Measurements from ENCODE around the gene CD247. TPM values are rescaled to one million over a fixed set of nuclear protein-coding genes. Genes with fewer than 3 reads are reported as not detected.

The CD247 gene
- total and polyA plus RNA-seq, 3 donors from 2014 or later: 0.47 to 2.5 (median 1.1) TPM

DNA sequence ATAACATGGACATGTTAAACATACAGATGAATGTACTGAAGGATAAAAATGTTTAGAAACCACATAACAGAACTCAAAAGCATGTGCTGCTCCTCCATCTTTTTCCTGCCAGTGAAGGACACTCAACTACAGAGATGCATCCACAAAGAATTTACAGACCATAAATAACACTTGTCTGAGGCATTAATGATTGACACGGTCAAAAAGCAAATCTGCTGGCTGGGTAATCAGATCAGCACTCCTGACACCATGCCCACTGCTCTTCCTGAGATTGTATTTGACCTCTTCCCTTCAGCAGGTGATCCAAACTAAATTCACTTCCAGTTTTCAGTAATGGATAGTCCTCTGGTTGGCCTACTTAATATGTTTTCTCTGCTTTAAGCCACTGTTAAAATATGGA, 28.6 kb upstream of the CD247 start:
- WGBS, 2 donors: 93 to 94% methylated on average over 1 of the region's 1 CpG
- no peak overlapping the region for H3K4me3 ChIP-seq
- no peak overlapping the region for H3K27ac ChIP-seq
- no peaks in the 10 kb centered on the region for H3K27me3 ChIP-seq
- peaks cover 12% of the 10 kb centered on the region for H3K4me1 ChIP-seq
- intact Hi-C loops (cut with DNase I; ENCODE audit: low total_unique reads): no loop called here
- H3K9me3 ChIP-seq: no peaks in the 10 kb centered on the region
- no peaks in the 10 kb centered on the region for H3K36me3 ChIP-seq (ENCODE audit: low read depth, missing control alignments)
- no peak for DNase-seq
- no peak for TF ChIP-seq POLR2A (IDR thresholded peaks at IDR 0.05)
- TF ChIP-seq, protein P1, sequence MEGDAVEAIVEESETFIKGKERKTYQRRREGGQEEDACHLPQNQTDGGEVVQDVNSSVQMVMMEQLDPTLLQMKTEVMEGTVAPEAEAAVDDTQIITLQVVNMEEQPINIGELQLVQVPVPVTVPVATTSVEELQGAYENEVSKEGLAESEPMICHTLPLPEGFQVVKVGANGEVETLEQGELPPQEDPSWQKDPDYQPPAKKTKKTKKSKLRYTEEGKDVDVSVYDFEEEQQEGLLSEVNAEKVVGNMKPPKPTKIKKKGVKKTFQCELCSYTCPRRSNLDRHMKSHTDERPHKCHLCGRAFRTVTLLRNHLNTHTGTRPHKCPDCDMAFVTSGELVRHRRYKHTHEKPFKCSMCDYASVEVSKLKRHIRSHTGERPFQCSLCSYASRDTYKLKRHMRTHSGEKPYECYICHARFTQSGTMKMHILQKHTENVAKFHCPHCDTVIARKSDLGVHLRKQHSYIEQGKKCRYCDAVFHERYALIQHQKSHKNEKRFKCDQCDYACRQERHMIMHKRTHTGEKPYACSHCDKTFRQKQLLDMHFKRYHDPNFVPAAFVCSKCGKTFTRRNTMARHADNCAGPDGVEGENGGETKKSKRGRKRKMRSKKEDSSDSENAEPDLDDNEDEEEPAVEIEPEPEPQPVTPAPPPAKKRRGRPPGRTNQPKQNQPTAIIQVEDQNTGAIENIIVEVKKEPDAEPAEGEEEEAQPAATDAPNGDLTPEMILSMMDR (IDR thresholded peaks at IDR 0.05): no peak

DNA sequence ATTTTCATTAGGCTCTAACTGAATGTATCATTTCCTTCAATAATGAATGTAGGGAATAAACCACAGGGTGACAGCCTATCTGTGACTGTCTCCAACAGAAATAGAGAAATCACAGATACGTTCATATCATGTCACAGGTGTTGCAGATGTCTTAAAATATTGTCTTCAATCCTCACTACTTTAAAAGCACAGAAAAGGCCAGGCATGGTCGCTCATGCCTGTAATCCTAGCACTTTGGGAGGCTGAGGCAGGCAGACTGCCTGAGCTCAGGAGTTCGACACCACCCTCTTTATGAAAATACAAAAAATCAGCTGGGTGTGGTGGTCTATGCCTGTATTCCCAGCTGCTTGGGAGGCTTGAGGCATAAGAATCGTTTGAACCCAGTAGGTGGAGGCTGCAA, 27.0 kb upstream of the CD247 start:
- intact Hi-C loops (cut with DNase I; ENCODE audit: low total_unique reads): no loop called here
- Histone ChIP-seq H3K4me3 (no peak overlapping the region), H3K27ac (no peak overlapping the region), H3K9me3 (no peaks in the 10 kb centered on the region), H3K36me3 (ENCODE audit: low read depth, missing control alignments) (no peaks in the 10 kb centered on the region), H3K4me1 (peaks cover 12% of the 10 kb centered on the region), H3K27me3 (no peaks in the 10 kb centered on the region)
- WGBS, 2 donors: 81 to 87% methylated on average over 4 of the region's 4 CpGs
- no peak for DNase-seq
- no peak for TF ChIP-seq POLR2A (IDR thresholded peaks at IDR 0.05)
- TF ChIP-seq, protein P1 (IDR thresholded peaks at IDR 0.05): no peak

DNA sequence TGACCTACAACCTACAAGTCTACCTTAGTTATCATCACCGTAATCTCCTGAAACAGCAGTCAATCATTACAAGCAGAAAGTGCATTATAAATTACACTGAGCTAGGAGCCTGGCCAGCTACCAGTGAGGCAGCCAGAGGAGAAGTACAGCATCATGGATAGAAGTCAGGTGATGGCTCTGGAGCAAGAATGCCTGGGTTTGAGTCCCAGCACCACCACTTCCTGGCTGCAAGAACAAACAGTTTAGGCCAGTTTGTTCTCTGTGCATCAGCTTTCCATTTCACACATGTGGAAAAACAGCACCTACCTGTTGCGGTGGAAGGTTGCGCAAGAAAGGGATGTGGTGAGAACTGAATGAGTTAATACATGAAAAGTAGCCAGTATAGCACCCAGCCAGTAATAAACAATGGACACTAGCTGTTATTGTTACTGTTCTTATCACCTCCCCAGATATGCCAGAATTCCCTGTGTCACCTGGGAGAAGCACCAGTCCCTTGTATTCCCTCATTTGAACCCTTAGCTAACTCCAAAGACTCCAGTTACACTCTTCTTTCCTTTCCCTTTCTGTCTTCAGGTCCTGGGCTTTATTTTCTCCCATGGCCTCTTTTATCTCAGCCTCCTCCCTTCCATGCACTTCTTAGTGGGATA, 26.2 kb upstream of the CD247 start:
- WGBS, 2 donors: 70 to 98% methylated on average over 3 of the region's 3 CpGs
- Histone ChIP-seq H3K4me3 (no peak overlapping the region), H3K36me3 (ENCODE audit: low read depth, missing control alignments) (no peaks in the 10 kb centered on the region), H3K27ac (no peak overlapping the region), H3K4me1 (peaks cover 8% of the 10 kb centered on the region), H3K27me3 (no peaks in the 10 kb centered on the region), H3K9me3 (no peaks in the 10 kb centered on the region)
- DNase-seq: no peak
- intact Hi-C loops (cut with DNase I; ENCODE audit: low total_unique reads): no loop called here
- no peak for TF ChIP-seq POLR2A (IDR thresholded peaks at IDR 0.05)
- TF ChIP-seq, protein P1 (IDR thresholded peaks at IDR 0.05): no peak

DNA sequence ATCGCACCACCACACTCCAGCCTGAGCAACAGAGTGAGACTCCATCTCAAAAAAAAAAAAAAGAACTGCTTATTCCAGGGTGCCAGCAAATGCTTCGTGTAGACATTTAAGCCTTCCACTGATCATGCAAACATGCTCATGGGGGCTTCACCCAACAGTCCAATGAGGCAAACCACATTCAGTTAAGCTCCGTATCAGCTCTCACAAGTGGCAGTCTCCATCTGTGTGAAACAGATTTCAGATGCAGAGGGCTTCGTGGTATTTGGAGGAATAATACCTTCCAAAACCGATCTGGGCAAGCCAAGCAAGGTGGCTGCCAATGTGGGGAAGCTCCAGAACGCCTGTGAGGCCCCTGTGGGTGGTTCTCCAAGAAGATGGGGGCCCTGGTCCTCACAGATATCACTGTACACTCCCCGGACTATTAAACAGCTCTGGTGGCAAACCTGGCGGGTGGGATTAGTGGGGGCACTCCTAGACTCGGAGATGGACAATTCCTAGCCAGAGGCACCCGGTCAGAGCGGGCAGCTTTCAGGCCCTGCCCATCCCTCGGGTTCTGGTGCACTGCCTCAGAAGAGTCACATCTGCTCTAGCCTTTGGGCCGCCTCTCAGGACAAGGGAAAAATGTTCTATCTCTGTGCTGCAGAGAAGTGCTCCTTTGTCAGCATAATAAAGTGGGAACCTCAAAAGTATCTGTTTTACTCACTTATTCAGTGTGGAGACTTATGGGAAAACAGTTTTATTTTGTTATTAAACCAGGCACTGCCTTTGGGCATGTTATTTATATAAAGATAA, 25.1 kb upstream of the CD247 start:
- H3K27ac ChIP-seq: no peak overlapping the region
- H3K4me1 ChIP-seq: peaks cover 3% of the 10 kb centered on the region
- no peaks in the 10 kb centered on the region for H3K36me3 ChIP-seq (ENCODE audit: low read depth, missing control alignments)
- no peaks in the 10 kb centered on the region for H3K27me3 ChIP-seq
- TF ChIP-seq, protein P1 (IDR thresholded peaks at IDR 0.05): no peak
- no peak for TF ChIP-seq POLR2A (IDR thresholded peaks at IDR 0.05)
- 85 to 87% methylated on average over 10 to 13 of the region's 13 CpGs for WGBS, 2 donors
- DNase-seq: no peak
- intact Hi-C loops (cut with DNase I; ENCODE audit: low total_unique reads): no loop called here
- H3K4me3 ChIP-seq: no peak overlapping the region
- no peaks in the 10 kb centered on the region for H3K9me3 ChIP-seq

Measured in testis (tissue), 3 donors.